PC-9 (cell line): ENCODE data around the gene TOMM70. TPM values are rescaled to one million over a fixed set of nuclear protein-coding genes. Genes with fewer than 3 reads are reported as not detected.

Experiments
- BruUV-seq: library from RNA; stranded (reverse); fragments of 400-500 nt; replicated peaks from 2 replicates; lab custom pipeline; 2021; lab: Mats Ljungman, UMichigan
- CTCF ChIA-PET: fragments of 300-600 bp; sonication (Branson Sonifier 250); formaldehyde crosslinking; loops from one replicate; lab custom pipeline; 2022; ENCODE audit warnings: antibody characterized with exemption; lab: Charles Lee
- POLR2A ChIA-PET: fragments of 300-600 bp; sonication (Branson Sonifier 250); formaldehyde crosslinking; loops from one replicate; lab custom pipeline; 2022; ENCODE audit warnings: antibody characterized with exemption; ENCODE audit not compliant: unreplicated experiment; lab: Charles Lee
- DNase-seq, 2 experiments: peaks; one replicate each; pipeline versions ENCODE4 v3.0.0 to v3.0.0-alpha.2; 2015 to 2022; ENCODE audit warnings: mixed read lengths in 1 of 2
- H2AFZ ChIP-seq: fragments of 200-600 bp; sonication (generic); 2 replicates; pipeline ENCODE4 v1.8.1; 2017; ENCODE audit warnings: antibody characterized with exemption
- H3F3A ChIP-seq: fragments of 200-600 bp; sonication (generic); 2 replicates; pipeline ENCODE4 v1.8.1; 2017; ENCODE audit warnings: antibody characterized with exemption, mild to moderate bottlenecking, low read depth; ENCODE audit not compliant: insufficient read depth
- H3K27ac ChIP-seq: fragments of 200-600 bp; sonication (generic); 2 replicates; pipeline ENCODE4 v1.6.1; 2016; ENCODE audit warnings: mixed run types
- H3K27me3 ChIP-seq: fragments of 200-600 bp; sonication (generic); 2 replicates; pipeline ENCODE4 v1.6.1; 2016; ENCODE audit warnings: low read depth, mixed run types; ENCODE audit not compliant: insufficient read depth
- H3K36me3 ChIP-seq: fragments of 200-600 bp; sonication (generic); 2 replicates; pipeline ENCODE4 v1.6.1; 2016; ENCODE audit warnings: low read depth, mixed run types
- H3K4me1 ChIP-seq: fragments of 200-600 bp; sonication (generic); replicated peaks from 2 replicates; pipeline ENCODE4 v1.6.1; 2016; ENCODE audit warnings: mixed run types; ENCODE audit not compliant: insufficient read depth
- H3K4me2 ChIP-seq: fragments of 200-600 bp; sonication (generic); 2 replicates; pipeline ENCODE4 v1.6.1; 2017; ENCODE audit warnings: mixed run types
- H3K4me3 ChIP-seq: fragments of 200-600 bp; sonication (generic); 2 replicates; pipeline ENCODE4 v1.6.1; 2016; ENCODE audit warnings: mixed run types
- H3K79me2 ChIP-seq: fragments of 200-600 bp; sonication (generic); 2 replicates; pipeline ENCODE4 v1.6.1; 2017; ENCODE audit warnings: low read depth, mixed run types
- H3K9me2 ChIP-seq: fragments of 200-600 bp; sonication (generic); 2 replicates; pipeline ENCODE4 v1.8.1; 2017; ENCODE audit warnings: mild to moderate bottlenecking; ENCODE audit not compliant: insufficient read depth
- H3K9me3 ChIP-seq: fragments of 200-600 bp; sonication (generic); 2 replicates; pipeline ENCODE4 v1.8.1; 2016; ENCODE audit warnings: low read depth; ENCODE audit not compliant: insufficient read depth
- H4K20me1 ChIP-seq: fragments of 200-600 bp; sonication (generic); 2 replicates; pipeline ENCODE4 v1.8.1; 2017; ENCODE audit not compliant: insufficient read depth
- EZH2 ChIP-seq: fragments of 200-600 bp; sonication (generic); IDR thresholded peaks from 2 replicates; pipeline ENCODE4 v1.8.0; 2017; ENCODE audit warnings: antibody characterized with exemption, low read depth
- intact Hi-C: fragments of 100-400 bp; cut with micrococcal nuclease; formaldehyde crosslinking; loops from one replicate; pipeline ENCODE4 v1.10.0; 2022; ENCODE audit not compliant: unreplicated experiment
- total RNA-seq: library from RNA; stranded (reverse); gene quantifications from 2 replicates; pipeline ENCODE4 v1.2.3, GENCODE V29; 2021
- TF ChIP-seq, protein P1 (sequence below): fragments of 200-600 bp; sonication (generic); conservative IDR thresholded peaks from 2 replicates; pipeline ENCODE4 v1.6.1; 2017; ENCODE audit warnings: mixed run types, antibody characterized with exemption, mild to moderate bottlenecking, moderate library complexity

Gene TOMM70
- total RNA-seq, 1 experiment from 2014 or later: 65.2 TPM

GRCh38 chr3:100424261-100424660 lies 23.4 kb upstream of the TOMM70 start:
- Histone ChIP-seq H4K20me1 (0 out of 2 replicates have a peak, but pooled peaks cover 3% of the 10 kb centered on the region), H2AFZ (no peak overlapping the region), H3K4me3 (no peak overlapping the region), H3K4me2 (no peak overlapping the region), H3K4me1 (peaks cover 22% of the 10 kb centered on the region), H3K27me3 (no peaks in the 10 kb centered on the region), H3K79me2 (no peaks in the 10 kb centered on the region), H3K27ac (no peak overlapping the region), H3K36me3 (no peaks in the 10 kb centered on the region), H3F3A (peaks cover 13% of the 10 kb centered on the region; the same call in 1 of the 2 replicates), H3K9me3 (0 out of 2 replicates have a peak, but pooled peaks cover 8% of the 10 kb centered on the region), H3K9me2 (no peaks in the 10 kb centered on the region)
- no TSS peak for BruUV-seq
- intact Hi-C loops: no loop called here
- CTCF ChIA-PET: no interaction called here
- POLR2A ChIA-PET: interaction anchor here (0.6 to 1.2 kb wide), 4 partner anchors 20 to 317 kb away, joined by 3 to 5 read pairs (median 4); no protein-coding TSS in a partner anchor
- no peak for DNase-seq
- TF ChIP-seq EZH2: no peak
- TF ChIP-seq, protein P1, sequence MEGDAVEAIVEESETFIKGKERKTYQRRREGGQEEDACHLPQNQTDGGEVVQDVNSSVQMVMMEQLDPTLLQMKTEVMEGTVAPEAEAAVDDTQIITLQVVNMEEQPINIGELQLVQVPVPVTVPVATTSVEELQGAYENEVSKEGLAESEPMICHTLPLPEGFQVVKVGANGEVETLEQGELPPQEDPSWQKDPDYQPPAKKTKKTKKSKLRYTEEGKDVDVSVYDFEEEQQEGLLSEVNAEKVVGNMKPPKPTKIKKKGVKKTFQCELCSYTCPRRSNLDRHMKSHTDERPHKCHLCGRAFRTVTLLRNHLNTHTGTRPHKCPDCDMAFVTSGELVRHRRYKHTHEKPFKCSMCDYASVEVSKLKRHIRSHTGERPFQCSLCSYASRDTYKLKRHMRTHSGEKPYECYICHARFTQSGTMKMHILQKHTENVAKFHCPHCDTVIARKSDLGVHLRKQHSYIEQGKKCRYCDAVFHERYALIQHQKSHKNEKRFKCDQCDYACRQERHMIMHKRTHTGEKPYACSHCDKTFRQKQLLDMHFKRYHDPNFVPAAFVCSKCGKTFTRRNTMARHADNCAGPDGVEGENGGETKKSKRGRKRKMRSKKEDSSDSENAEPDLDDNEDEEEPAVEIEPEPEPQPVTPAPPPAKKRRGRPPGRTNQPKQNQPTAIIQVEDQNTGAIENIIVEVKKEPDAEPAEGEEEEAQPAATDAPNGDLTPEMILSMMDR: no peak

GRCh38 chr3:100423611-100424010 lies 22.7 kb upstream of the TOMM70 start:
- H3F3A ChIP-seq: peaks cover 13% of the 10 kb centered on the region; the same call in 1 of the 2 replicates
- H3K27me3 ChIP-seq: no peaks in the 10 kb centered on the region
- CTCF ChIA-PET: no interaction called here
- H3K4me3 ChIP-seq: no peak overlapping the region
- no peaks in the 10 kb centered on the region for H3K79me2 ChIP-seq
- POLR2A ChIA-PET: no interaction called here
- H3K27ac ChIP-seq: no peak overlapping the region
- no peak for TF ChIP-seq EZH2
- no peaks in the 10 kb centered on the region for H3K36me3 ChIP-seq
- peaks cover 22% of the 10 kb centered on the region for H3K4me1 ChIP-seq
- no peak for DNase-seq
- H2AFZ ChIP-seq: no peak overlapping the region
- 0 out of 2 replicates have a peak, but pooled peaks cover 3% of the 10 kb centered on the region for H4K20me1 ChIP-seq
- H3K9me2 ChIP-seq: no peaks in the 10 kb centered on the region
- intact Hi-C loops: no loop called here
- H3K9me3 ChIP-seq: 0 out of 2 replicates have a peak, but pooled peaks cover 8% of the 10 kb centered on the region
- no TSS peak for BruUV-seq
- H3K4me2 ChIP-seq: no peak overlapping the region

GRCh38 chr3:100420885-100421284 lies 20.0 kb upstream of the TOMM70 start:
- ChIA-PET CTCF (no interaction called here), POLR2A (interaction anchor here (0.6 kb wide), 1 partner anchor 42 kb away, joined by 5 read pairs; no protein-coding TSS in a partner anchor)
- H3K4me3 ChIP-seq: no peak overlapping the region
- no peaks in the 10 kb centered on the region for H3K9me3 ChIP-seq
- DNase-seq: no peak
- H4K20me1 ChIP-seq: 0 out of 2 replicates have a peak, but pooled peaks cover 3% of the 10 kb centered on the region
- TF ChIP-seq EZH2: no peak
- TF ChIP-seq, protein P1: no peak
- BruUV-seq: no TSS peak
- intact Hi-C loops: no loop called here
- peaks cover 18% of the 10 kb centered on the region for H3K4me1 ChIP-seq
- H3K79me2 ChIP-seq: no peaks in the 10 kb centered on the region
- H3K27ac ChIP-seq: no peak overlapping the region
- H3K4me2 ChIP-seq: no peak overlapping the region
- H2AFZ ChIP-seq: no peak overlapping the region
- no peaks in the 10 kb centered on the region for H3K27me3 ChIP-seq
- H3K9me2 ChIP-seq: no peaks in the 10 kb centered on the region
- H3F3A ChIP-seq: peaks cover 12% of the 10 kb centered on the region; the same call in 1 of the 2 replicates
- no peaks in the 10 kb centered on the region for H3K36me3 ChIP-seq
